Left forelimb (tissue), 1 donor: ENCODE results near the gene SEC14L2.
"Not testable (repeated sequence)": the region's sequence is repeated elsewhere in the genome, so short reads cannot be mapped to it uniquely, and the experiment has no call there.

Source experiments
- DNase-seq: peaks from one replicate; pipeline ENCODE4 v3.0.0-alpha.2; 2018; ENCODE audit warnings: low spot score

The SEC14L2 gene

GRCh38 chr22:30426388-30427353, 29.9 kb downstream of the SEC14L2 start:
- DNase-seq = peak; percentile 75

- DNase-seq = no peak
These were observed 31.1 kb downstream of the SEC14L2 start for GRCh38 chr22:30427871-30428270.

GRCh38 chr22:30429887-30430286, 33.1 kb downstream of the SEC14L2 start:
- DNase-seq = no peak

- DNase-seq = no peak
These were observed 34.1 kb downstream of the SEC14L2 start for GRCh38 chr22:30430933-30431332.

GRCh38 chr22:30432096-30432495, 35.3 kb downstream of the SEC14L2 start:
- no peak for DNase-seq

GRCh38 chr22:30432520-30432919, 35.7 kb downstream of the SEC14L2 start:
- no peak for DNase-seq

- no peak for DNase-seq
These were observed 36.4 kb downstream of the SEC14L2 start for GRCh38 chr22:30433227-30433626.

GRCh38 chr22:30433773-30434172, 37.0 kb downstream of the SEC14L2 start:
- DNase-seq = no peak

- no peak for DNase-seq
These were observed 38.0 kb downstream of the SEC14L2 start for GRCh38 chr22:30434843-30435242.

- DNase-seq = no peak
These were observed 38.9 kb downstream of the SEC14L2 start for GRCh38 chr22:30435674-30436126.

- no peak for DNase-seq
These were observed 39.4 kb downstream of the SEC14L2 start for GRCh38 chr22:30436196-30436595.

GRCh38 chr22:30438559-30438958, 41.7 kb downstream of the SEC14L2 start:
- DNase-seq = no peak

GRCh38 chr22:30439226-30439625, 42.4 kb downstream of the SEC14L2 start:
- no peak for DNase-seq

- no peak for DNase-seq
These were observed 43.0 kb downstream of the SEC14L2 start for GRCh38 chr22:30439836-30440235.

GRCh38 chr22:30441088-30441487, 44.3 kb downstream of the SEC14L2 start:
- DNase-seq = no peak

GRCh38 chr22:30444632-30445437, 48.0 kb downstream of the SEC14L2 start:
- no peak for DNase-seq

- no peak for DNase-seq
These were observed 48.8 kb downstream of the SEC14L2 start for GRCh38 chr22:30445438-30446145.

- no peak for DNase-seq
These were observed 50.8 kb downstream of the SEC14L2 start for GRCh38 chr22:30447656-30448055.

GRCh38 chr22:30451488-30451887, 54.7 kb downstream of the SEC14L2 start:
- DNase-seq = not testable (repeated sequence)

GRCh38 chr22:30452861-30453260, 56.0 kb downstream of the SEC14L2 start:
- no peak for DNase-seq

GRCh38 chr22:30453731-30454510, 57.1 kb downstream of the SEC14L2 start:
- no peak for DNase-seq
